ENCODE measurements around the gene LCA5. TPM values are rescaled to one million over a fixed set of nuclear protein-coding genes. Genes with fewer than 3 reads are reported as not detected.

LCA5 gene
- total RNA-seq, 1 experiment from 2014 or later: 2.0 TPM

- no peak overlapping the region for H3K4me3 ChIP-seq (replicated peaks in 1 of 2; ENCODE audit: low read depth in 1 of 2, low read length in 2 of 2)
- H3K9me2 ChIP-seq (ENCODE audit: insufficient read depth): no peaks in the 10 kb centered on the region
- peaks cover 17 to 26% of the 10 kb centered on the region in 2 experiments for H3K4me1 ChIP-seq (ENCODE audit: control insufficient read depth in 1 of 2, insufficient read depth in 2 of 2, low read length in 2 of 2)
- no peaks in the 10 kb centered on the region for H3K79me2 ChIP-seq (ENCODE audit: insufficient read depth, low read length)
- no peaks in the 10 kb centered on the region for H3K36me3 ChIP-seq (ENCODE audit: control insufficient read depth in 1 of 2, insufficient read depth in 2 of 2, low read length in 2 of 2)
- CTCF ChIA-PET: interaction anchor here (0.7 to 1.5 kb wide), 2 partner anchors 9 to 326 kb away, joined by 3 to 7 read pairs; partner anchors contain the start of gene LCA5
- no TSS peak for BruUV-seq (replicated peaks)
- TF ChIP-seq MAX (IDR thresholded peaks at IDR 0.05) (no peak), RAD21 (IDR thresholded peaks at IDR 0.05; ENCODE audit: low read depth) (no peak), POLR2A (IDR thresholded peaks at IDR 0.05; ENCODE audit: borderline replicate concordance, extremely low read depth, insufficient read depth, insufficient read length) (no peak)
- no peak for DNase-seq (ENCODE audit: low read depth, low spot score)
- RAD21 ChIA-PET (ENCODE audit: low non-redundant PET in 1 of 2, low total read pairs in 2 of 2, uncharacterized antibody in 2 of 2, unreplicated experiment in 2 of 2): no interaction called here
- no peak overlapping the region for H3K27ac ChIP-seq (ENCODE audit: low read depth, low read length)
- no peak overlapping the region for H2AFZ ChIP-seq (ENCODE audit: low read depth, low read length, poor library complexity, severe bottlenecking)
- POLR2A ChIA-PET: no interaction called here
- H3K27me3 ChIP-seq (ENCODE audit: insufficient read depth, low read length): no peaks in the 10 kb centered on the region
- intact Hi-C loops (cut with micrococcal nuclease): loop anchor here (10.0 kb wide), 1 partner anchor 461 kb away; no protein-coding TSS in a partner anchor
- no peak for ATAC-seq
- no peaks in the 10 kb centered on the region for H3K9me3 ChIP-seq (ENCODE audit: control insufficient read depth in 1 of 2, insufficient read depth in 1 of 2, low read depth in 1 of 2, low read length in 2 of 2)
- no peaks in the 10 kb centered on the region for H4K20me1 ChIP-seq (ENCODE audit: insufficient read depth)
- no peak overlapping the region for H3K9ac ChIP-seq (ENCODE audit: low read length)
- no peak overlapping the region; the same call in 1 of the 2 replicates for H3K4me2 ChIP-seq (ENCODE audit: low read length)
Measured at GRCh38 chr6:79546186-79546585, 9.0 kb upstream of the LCA5 start.

GRCh38 chr6:79544939-79545450 is 7.8 kb upstream of the LCA5 start:
- Histone ChIP-seq H3K9me2 (ENCODE audit: insufficient read depth) (no peaks in the 10 kb centered on the region), H3K9ac (ENCODE audit: low read length) (0 out of 2 replicates have a peak overlapping the region, but pooled peaks have one; percentile 2), H3K27me3 (ENCODE audit: insufficient read depth, low read length) (no peaks in the 10 kb centered on the region), H3K9me3 (ENCODE audit: control insufficient read depth in 1 of 2, insufficient read depth in 1 of 2, low read depth in 1 of 2, low read length in 2 of 2) (no peaks in the 10 kb centered on the region), H4K20me1 (ENCODE audit: insufficient read depth) (no peaks in the 10 kb centered on the region), H3K4me1 (ENCODE audit: control insufficient read depth in 1 of 2, insufficient read depth in 2 of 2, low read length in 2 of 2) (peaks cover 17 to 26% of the 10 kb centered on the region in 2 experiments), H2AFZ (ENCODE audit: low read depth, low read length, poor library complexity, severe bottlenecking) (peak overlapping the region; percentile 3), H3K4me2 (ENCODE audit: low read length) (peak overlapping the region; percentile 62), H3K27ac (ENCODE audit: low read depth, low read length) (no peak overlapping the region; the same call in 1 of the 2 replicates), H3K79me2 (ENCODE audit: insufficient read depth, low read length) (no peaks in the 10 kb centered on the region), H3K4me3 (replicated peaks in 1 of 2; ENCODE audit: low read depth in 1 of 2, low read length in 2 of 2) (peak overlapping the region in 1 of 2 experiments; percentile 14; a peak in 1 of 4 replicates), H3K36me3 (ENCODE audit: control insufficient read depth in 1 of 2, insufficient read depth in 2 of 2, low read length in 2 of 2) (no peaks in the 10 kb centered on the region)
- peak; percentile 99 for ATAC-seq
- intact Hi-C loops (cut with micrococcal nuclease): loop anchor here (10.0 kb wide), 1 partner anchor 460 kb away; no protein-coding TSS in a partner anchor
- RAD21 ChIA-PET (ENCODE audit: low non-redundant PET in 1 of 2, low total read pairs in 2 of 2, uncharacterized antibody in 2 of 2, unreplicated experiment in 2 of 2): no interaction called here
- DNase-seq (ENCODE audit: low read depth, low spot score): peak; percentile 97
- CTCF ChIA-PET: interaction anchor here (0.7 to 1.6 kb wide), 6 partner anchors 8 to 295 kb away, joined by 3 to 7 read pairs (median 4); partner anchors contain the start of gene LCA5
- POLR2A ChIA-PET: no interaction called here
- BruUV-seq (replicated peaks): no TSS peak
- TF ChIP-seq POLR2A (IDR thresholded peaks at IDR 0.05; ENCODE audit: borderline replicate concordance, extremely low read depth, insufficient read depth, insufficient read length) (no peak), REST (IDR thresholded peaks at IDR 0.05; ENCODE audit: low read depth) (no peak), ZFX (IDR thresholded peaks at IDR 0.05) (no peak), EGR1 (IDR thresholded peaks at IDR 0.05; ENCODE audit: low read depth) (no peak), JUND (IDR thresholded peaks at IDR 0.05) (peak; percentile 77), FOSL1 (IDR thresholded peaks at IDR 0.05; ENCODE audit: low read depth) (peak; percentile 77), CBX3 (IDR thresholded peaks at IDR 0.05; ENCODE audit: low read depth) (peak; percentile 89; the same call in 1 of the 2 replicates), YY1 (IDR thresholded peaks at IDR 0.05; ENCODE audit: extremely low read depth, insufficient replicate concordance, low read depth, low read length) (peak; percentile 40), EZH2 (IDR thresholded peaks at IDR 0.05) (no peak), ATF3 (IDR thresholded peaks at IDR 0.05) (no peak), CEBPB (IDR thresholded peaks at IDR 0.05; ENCODE audit: low read depth) (0 out of 2 replicates have a peak, but pooled peaks have one; percentile 43), ZNF274 (IDR thresholded peaks at IDR 0.05; ENCODE audit: low read depth, low read length) (no peak), SIN3A (IDR thresholded peaks at IDR 0.05; ENCODE audit: low read depth) (peak; percentile 82), ELF1 (IDR thresholded peaks at IDR 0.05; ENCODE audit: borderline replicate concordance, low read depth) (no peak), RAD21 (IDR thresholded peaks at IDR 0.05; ENCODE audit: low read depth) (peak; percentile 43), MAX (IDR thresholded peaks at IDR 0.05) (peak; percentile 85), EZH2phosphoT487 (IDR thresholded peaks at IDR 0.05; ENCODE audit: borderline replicate concordance) (no peak), SP1 (IDR thresholded peaks at IDR 0.05; ENCODE audit: low read depth) (peak; percentile 84)
